GM19438 (cell line): ENCODE measurements around the gene GSKIP.
A peak's percentile ranks its signal among the peaks of the same experiment; 100 is the strongest.

Source experiments
- ATAC-seq: cut with Tn5 transposase; IDR thresholded peaks from one replicate; pipeline ENCODE4 v1.9.1; 2021; ENCODE audit warnings: low read depth; ENCODE audit not compliant: unreplicated experiment

The GSKIP gene

GRCh38 chr14:96373538-96373937 is 10.2 kb downstream of the GSKIP start:
- ATAC-seq = no peak

GRCh38 chr14:96376093-96376492 is 12.8 kb downstream of the GSKIP start:
- ATAC-seq = no peak

GRCh38 chr14:96380735-96381134 is 17.4 kb downstream of the GSKIP start:
- peak; percentile 63 for ATAC-seq

- no peak for ATAC-seq
These were observed 20.1 kb downstream of the GSKIP start for GRCh38 chr14:96383445-96383844.

GRCh38 chr14:96384053-96384452 is 20.7 kb downstream of the GSKIP start:
- ATAC-seq = no peak

GRCh38 chr14:96384740-96385139 is 21.4 kb downstream of the GSKIP start:
- no peak for ATAC-seq

- ATAC-seq = no peak
These were observed 22.1 kb downstream of the GSKIP start for GRCh38 chr14:96385385-96385784.

- no peak for ATAC-seq
These were observed 27.6 kb downstream of the GSKIP start for GRCh38 chr14:96390965-96391292.

- peak; percentile 83 for ATAC-seq
These were observed 28.2 kb downstream of the GSKIP start for GRCh38 chr14:96391293-96392118.

- no peak for ATAC-seq
These were observed 29.9 kb downstream of the GSKIP start for GRCh38 chr14:96393071-96393691.

GRCh38 chr14:96394047-96394815 is 30.9 kb downstream of the GSKIP start:
- no peak for ATAC-seq

- ATAC-seq = no peak
These were observed 35.1 kb downstream of the GSKIP start for GRCh38 chr14:96398432-96398831.

GRCh38 chr14:96398921-96399320 is 35.6 kb downstream of the GSKIP start:
- no peak for ATAC-seq

GRCh38 chr14:96399405-96399804 is 36.1 kb downstream of the GSKIP start:
- ATAC-seq = no peak

- no peak for ATAC-seq
These were observed 37.2 kb downstream of the GSKIP start for GRCh38 chr14:96400495-96400894.

- ATAC-seq = no peak
These were observed 40.1 kb downstream of the GSKIP start for GRCh38 chr14:96403409-96403808.

- ATAC-seq = no peak
These were observed 42.4 kb downstream of the GSKIP start for GRCh38 chr14:96405677-96406076.

- ATAC-seq = no peak
These were observed 44.7 kb downstream of the GSKIP start for GRCh38 chr14:96407935-96408570.

- no peak for ATAC-seq
These were observed 45.3 kb downstream of the GSKIP start for GRCh38 chr14:96408608-96409007.

- ATAC-seq = no peak
These were observed 46.4 kb downstream of the GSKIP start for GRCh38 chr14:96409701-96410100.

- ATAC-seq = no peak
These were observed 46.8 kb downstream of the GSKIP start for GRCh38 chr14:96410119-96410518.
